CD4-positive, alpha-beta T cell treated with Interleukin-17A for 1 hour (primary cell): ENCODE measurements around the gene MYCBP.
"Not testable (repeated sequence)": the region's sequence is repeated elsewhere in the genome, so short reads cannot be mapped to it uniquely, and the experiment has no call there.

Experiments used
- DNase-seq: peaks from one replicate; pipeline ENCODE4 v3.0.0-alpha.2; 2020

MYCBP gene

DNA sequence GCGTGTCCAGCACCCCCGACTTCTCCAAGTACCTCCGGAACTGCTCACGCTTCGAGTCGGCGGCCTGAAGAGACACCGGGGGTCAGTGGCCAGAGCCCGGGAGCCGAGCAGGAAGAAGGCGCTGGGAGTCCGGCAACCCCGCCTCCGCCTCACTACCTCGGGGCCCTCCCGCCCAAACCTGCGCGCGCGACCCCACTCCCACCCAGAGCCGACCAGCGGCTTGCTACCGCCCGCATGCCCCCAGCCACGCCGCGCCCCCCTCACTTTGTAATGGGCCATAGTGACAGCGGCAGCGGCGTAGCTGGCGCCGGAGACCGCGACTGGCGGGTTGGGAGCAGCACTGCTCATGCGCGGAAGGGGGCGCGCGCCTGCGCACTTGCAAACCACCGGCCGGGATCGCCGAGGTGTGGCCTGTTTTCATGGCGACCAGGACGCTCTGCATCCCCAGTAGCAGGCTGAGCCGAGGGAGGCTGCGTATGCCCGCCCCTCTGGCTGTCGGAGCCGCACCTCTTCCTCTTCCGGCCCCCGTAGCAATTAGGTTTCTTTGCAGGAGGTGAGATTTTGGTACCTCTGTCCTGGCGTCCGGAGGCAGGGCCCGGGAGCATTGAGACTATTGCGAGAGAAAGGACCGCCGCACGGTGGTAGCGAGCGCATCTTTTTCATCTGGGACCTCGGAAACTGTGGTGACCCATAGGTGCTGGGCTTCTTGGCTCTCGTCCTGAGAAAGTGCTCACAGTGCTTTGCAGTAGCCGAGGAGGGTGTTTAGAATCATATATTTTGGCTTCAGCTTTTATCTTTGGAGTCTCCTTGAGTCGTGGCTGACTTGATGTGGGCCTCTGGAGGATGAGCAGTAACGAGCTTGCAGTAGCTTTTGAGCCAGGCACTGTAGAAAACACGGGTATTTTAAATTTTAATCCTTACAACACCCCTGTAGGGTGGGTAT lies at the start of gene MYCBP:
Gene MYCBP (minus strand): TSS at position 322 of the 943 bp plus-strand sequence. CDS start 43 bp downstream, at position 279.
- peak; percentile 98 for DNase-seq

DNA sequence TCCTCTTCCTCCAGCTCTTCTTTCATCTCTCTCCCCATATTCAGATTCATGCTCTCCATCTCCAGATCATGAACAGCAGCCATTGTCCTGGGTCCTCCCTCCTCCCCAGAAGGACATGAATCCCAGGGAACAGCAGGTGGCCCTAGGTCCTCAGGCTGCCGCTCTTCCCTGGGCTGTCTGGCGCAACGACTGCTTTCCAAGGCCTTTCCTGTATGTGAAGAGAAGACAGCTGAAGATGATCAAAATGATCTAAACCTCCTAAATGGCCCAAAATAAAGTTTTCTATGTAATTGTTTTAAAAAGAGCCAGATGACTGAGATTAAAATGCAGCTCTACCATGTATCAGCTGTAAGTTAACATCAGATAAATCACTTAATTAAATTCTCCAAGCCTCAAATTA lies 46.0 kb upstream of the MYCBP start:
- DNase-seq, result no peak

GRCh38 chr1:38918568-38918967 lies 45.4 kb upstream of the MYCBP start:
- no peak for DNase-seq

- no peak for DNase-seq
These were observed 44.6 kb upstream of the MYCBP start for GRCh38 chr1:38917772-38918171.

DNA sequence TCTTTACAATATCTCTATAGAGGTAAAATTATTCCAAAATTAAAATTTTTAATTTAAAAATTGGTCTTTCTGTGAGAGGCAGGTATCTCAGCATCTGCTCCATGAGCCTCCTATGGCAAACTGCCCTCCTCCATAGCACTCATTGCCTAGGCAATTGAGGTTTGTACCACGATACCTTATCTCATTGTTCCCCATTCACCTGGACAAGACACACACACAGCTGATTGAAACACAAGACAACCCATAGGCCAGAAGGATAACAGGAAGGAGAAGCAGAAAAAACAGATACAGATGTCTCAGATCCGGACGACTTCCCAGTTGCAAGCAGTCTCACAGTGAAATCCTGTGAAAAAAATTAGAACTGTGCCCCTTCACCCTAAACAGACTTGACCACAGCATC lies 44.2 kb upstream of the MYCBP start:
- no peak for DNase-seq

GRCh38 chr1:38915352-38915948 lies 42.3 kb upstream of the MYCBP start:
- no peak for DNase-seq

DNA sequence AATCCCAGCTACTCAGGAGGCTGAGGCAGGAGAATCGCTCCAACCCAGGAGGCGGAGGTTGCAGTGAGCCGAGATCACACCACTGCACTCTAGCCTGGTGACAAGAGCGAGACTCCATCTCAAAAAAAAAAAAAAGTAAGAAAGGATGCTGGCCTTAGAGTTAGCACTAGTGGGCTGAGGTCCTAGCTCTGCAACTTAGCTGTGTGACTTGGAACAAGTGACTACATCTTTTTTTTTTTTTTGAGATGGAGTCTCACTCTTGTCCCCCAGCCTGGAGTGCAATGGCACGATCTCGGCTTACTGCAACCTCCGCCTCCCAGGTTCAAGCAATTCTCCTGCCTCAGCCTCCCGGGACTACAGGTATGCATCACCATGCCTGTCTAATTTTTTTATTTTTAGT lies 41.8 kb upstream of the MYCBP start:
- not testable (repeated sequence) for DNase-seq

DNA sequence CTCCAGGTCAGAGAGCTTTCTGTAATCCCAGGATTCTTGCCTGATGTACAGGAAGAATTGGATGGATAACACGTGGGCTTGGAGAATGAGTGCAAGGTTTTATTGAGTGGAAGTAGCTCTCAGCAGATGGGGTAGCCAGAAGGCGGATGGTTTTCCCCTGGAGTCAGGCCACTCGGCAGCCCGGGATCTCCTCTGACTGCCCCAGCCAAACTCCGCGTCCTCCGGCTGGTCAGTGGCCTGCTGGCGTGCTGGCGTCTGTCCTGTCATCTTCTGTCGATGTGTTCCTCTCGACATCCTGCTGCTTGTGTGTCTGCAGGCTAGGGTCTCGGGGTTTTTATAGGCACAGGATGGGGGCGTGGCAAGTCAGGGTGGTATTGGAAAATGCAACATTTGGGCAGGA lies 35.7 kb upstream of the MYCBP start:
- DNase-seq, result no peak

DNA sequence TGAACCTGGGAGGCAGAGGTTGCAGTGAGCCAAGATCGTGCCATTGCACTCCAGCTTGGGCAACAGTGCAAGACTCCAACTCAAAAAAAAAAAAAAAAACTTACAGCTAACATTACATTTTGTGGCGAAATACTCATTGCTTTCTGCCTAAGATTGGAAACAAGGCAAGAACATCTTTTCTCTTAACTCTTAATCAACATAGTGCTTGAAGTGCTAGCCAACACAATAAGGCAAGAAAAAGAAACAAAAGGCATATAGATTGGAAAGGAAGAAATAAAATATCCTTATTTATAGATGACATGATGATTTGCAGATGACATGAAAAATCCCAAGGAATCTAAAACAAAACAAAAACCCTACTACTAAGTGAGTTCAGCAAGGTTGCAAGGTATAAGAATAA lies 32.8 kb upstream of the MYCBP start:
- DNase-seq, result no peak

- no peak for DNase-seq
These were observed 26.4 kb upstream of the MYCBP start for GRCh38 chr1:38899560-38899959.

DNA sequence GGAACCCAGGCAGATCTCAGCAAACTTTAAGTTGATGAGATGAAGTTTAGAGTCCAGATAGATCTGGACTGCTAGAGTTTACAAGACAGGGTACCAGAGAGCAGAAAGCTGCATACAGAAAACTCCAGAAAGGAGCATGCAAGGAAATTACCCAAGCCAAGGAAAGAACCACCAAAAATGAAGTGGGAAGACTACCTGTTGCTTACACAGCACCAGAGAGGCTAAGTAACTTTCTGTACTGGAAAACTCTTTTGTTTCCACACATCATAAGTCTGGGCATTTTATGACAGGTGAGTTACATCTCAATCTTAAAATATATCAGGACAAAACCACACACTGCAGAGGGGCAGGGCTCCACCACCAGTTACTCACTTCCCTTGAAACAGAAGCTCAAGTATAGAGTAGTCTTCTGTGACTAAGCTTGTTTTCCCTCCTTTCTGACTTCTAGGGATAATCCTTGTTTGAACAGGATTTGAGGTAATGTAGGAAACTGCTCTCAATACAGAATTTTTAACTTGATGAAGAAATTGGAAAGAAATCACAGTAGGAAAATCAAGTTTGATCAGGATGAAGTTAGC lies 25.6 kb upstream of the MYCBP start:
- DNase-seq, result no peak

DNA sequence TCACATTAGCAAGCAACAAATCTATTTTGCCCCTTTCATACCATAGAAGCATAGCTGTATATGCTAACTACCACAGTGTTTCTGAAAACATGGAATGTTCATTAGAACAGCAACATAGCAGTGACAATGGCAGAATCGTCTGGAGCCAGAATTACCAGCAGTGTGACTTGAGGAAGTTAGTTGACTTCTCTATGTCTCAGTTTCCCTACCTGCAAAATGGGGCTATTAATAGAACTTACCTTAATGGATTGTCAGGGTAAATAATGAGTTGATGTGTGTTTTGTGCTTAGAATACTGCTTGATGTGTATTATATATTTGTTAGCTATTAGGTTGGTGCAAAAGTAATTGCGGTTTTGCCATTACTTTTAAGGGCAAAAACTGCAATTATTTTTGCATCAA lies 23.0 kb upstream of the MYCBP start:
- DNase-seq, result no peak

GRCh38 chr1:38892976-38893375 lies 19.8 kb upstream of the MYCBP start:
- no peak for DNase-seq

GRCh38 chr1:38891753-38892152 lies 18.6 kb upstream of the MYCBP start:
- DNase-seq, result peak; percentile 12

GRCh38 chr1:38889589-38889988 lies 16.4 kb upstream of the MYCBP start:
- DNase-seq, result no peak

- no peak for DNase-seq
These were observed 15.5 kb upstream of the MYCBP start for GRCh38 chr1:38888423-38889333.

DNA sequence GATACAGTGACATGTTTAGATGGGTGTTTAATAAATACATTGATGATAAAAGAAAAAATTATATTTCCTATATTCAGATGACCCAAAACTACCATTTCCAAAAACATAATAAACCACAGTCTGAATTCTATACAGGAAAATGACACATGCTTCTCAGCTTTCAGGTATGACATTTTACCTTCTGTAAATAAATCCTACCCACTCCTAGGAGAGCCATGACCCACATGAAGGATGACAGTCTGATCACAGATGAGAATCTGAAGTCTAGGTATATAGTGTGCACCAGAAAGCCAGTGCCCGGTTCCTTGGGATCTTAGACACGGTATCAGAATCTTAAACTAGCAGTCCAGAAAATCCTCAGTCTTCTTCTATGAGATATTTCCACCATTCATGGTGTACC lies 11.9 kb upstream of the MYCBP start:
- DNase-seq, result no peak

GRCh38 chr1:38881487-38881886 lies 8.3 kb upstream of the MYCBP start, which contains the start of gene GJA9:
Gene GJA9 (minus strand): TSS chr1:38881587. CDS start chr1:38876098, 5,489 bp downstream.
- no peak for DNase-seq

GRCh38 chr1:38875811-38876210 lies 2.7 kb upstream of the MYCBP start:
- DNase-seq, result no peak

DNA sequence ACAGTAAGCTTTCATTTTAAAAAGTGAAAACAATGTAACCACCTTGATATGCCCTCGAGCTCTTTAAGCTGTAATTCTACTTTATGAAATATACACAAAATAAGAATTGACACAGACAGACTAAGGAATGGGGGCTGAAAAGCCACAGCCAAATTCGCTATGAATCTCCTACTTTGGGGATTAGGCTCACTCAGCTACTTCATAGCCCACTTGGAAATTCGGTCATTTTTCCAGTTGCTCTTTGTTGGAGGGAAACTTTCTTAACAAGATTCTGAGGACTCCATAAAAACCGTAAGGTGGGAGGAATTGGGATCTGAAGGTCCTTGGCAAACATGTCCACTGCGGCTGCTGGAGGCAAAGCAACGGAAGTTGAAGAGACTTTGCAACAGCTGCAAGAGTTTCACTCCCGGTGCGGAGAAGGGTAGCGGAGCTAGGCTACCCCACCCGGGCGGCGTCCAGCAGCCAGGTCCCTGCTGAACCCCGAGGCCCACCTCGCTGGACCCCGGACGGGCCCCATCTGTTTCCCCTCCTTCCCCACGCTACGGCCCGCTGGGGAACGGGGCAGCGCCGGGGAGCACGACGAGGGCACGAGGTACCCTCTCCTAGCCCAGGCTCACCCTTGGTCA lies 634 bp downstream of the MYCBP start:
- peak; percentile 27 for DNase-seq

GRCh38 chr1:38870996-38871395 lies 2.2 kb downstream of the MYCBP start:
- DNase-seq, result no peak

- no peak for DNase-seq
These were observed 5.9 kb downstream of the MYCBP start for GRCh38 chr1:38867208-38867607.
